HCT116 (cell line): ENCODE measurements around the gene SFPQ.

Experiments used
- CTCF ChIP-seq, 3 experiments: fragments of 200-600 bp in 1 of 3; sonication (generic) in 1 of 3; IDR thresholded peaks in 2 of 3; conservative IDR thresholded peaks in 1 of 3; 2 replicates each; pipeline ENCODE4 v1.5.1; 2012 to 2017; ENCODE audit warnings: low read depth in 2 of 3, low read length in 2 of 3, antibody characterized with exemption in 1 of 3, borderline replicate concordance in 1 of 3, control low read depth in 1 of 3, mild to moderate bottlenecking in 1 of 3, mixed read lengths in 1 of 3, mixed run types in 1 of 3, moderate library complexity in 1 of 3; ENCODE audit not compliant: insufficient read depth in 1 of 3
- EZH2 ChIP-seq: fragments of 200-600 bp; sonication (generic); IDR thresholded peaks from 2 replicates; pipeline ENCODE4 v1.6.1; 2017; ENCODE audit warnings: antibody characterized with exemption, mixed run types
- EZH2phosphoT487 ChIP-seq: fragments of 200-600 bp; IDR thresholded peaks from 2 replicates; pipeline ENCODE4 v1.6.1; 2018; ENCODE audit warnings: antibody characterized with exemption, borderline replicate concordance
- POLR2A ChIP-seq: IDR thresholded peaks from 2 replicates; pipeline ENCODE4 v1.7.0; 2011; ENCODE audit warnings: borderline replicate concordance; ENCODE audit not compliant: insufficient read depth, insufficient read length; ENCODE audit errors: extremely low read depth
- POLR2AphosphoS5 ChIP-seq: IDR thresholded peaks from 2 replicates; pipeline ENCODE4 v1.6.1; 2011; ENCODE audit warnings: mild to moderate bottlenecking, low read depth, low read length, moderate library complexity
- REST ChIP-seq: IDR thresholded peaks from 2 replicates; pipeline ENCODE4 v1.6.1; 2012; ENCODE audit warnings: low read depth
- YY1 ChIP-seq: IDR thresholded peaks from 2 replicates; pipeline ENCODE4 v1.6.1; 2011; ENCODE audit warnings: low read length, low read depth, moderate library complexity, mild to moderate bottlenecking; ENCODE audit not compliant: insufficient replicate concordance; ENCODE audit errors: extremely low read depth
- ZFX ChIP-seq: fragments of 450-650 bp; IDR thresholded peaks from 2 replicates; pipeline ENCODE4 v1.6.1; 2017
- ZNF274 ChIP-seq: fragments of 200-500 bp; sonication (Bioruptor generic); IDR thresholded peaks from 2 replicates; pipeline ENCODE4 v1.6.1; 2014; ENCODE audit warnings: mild to moderate bottlenecking, low read depth, low read length, inconsistent platforms

DNA sequence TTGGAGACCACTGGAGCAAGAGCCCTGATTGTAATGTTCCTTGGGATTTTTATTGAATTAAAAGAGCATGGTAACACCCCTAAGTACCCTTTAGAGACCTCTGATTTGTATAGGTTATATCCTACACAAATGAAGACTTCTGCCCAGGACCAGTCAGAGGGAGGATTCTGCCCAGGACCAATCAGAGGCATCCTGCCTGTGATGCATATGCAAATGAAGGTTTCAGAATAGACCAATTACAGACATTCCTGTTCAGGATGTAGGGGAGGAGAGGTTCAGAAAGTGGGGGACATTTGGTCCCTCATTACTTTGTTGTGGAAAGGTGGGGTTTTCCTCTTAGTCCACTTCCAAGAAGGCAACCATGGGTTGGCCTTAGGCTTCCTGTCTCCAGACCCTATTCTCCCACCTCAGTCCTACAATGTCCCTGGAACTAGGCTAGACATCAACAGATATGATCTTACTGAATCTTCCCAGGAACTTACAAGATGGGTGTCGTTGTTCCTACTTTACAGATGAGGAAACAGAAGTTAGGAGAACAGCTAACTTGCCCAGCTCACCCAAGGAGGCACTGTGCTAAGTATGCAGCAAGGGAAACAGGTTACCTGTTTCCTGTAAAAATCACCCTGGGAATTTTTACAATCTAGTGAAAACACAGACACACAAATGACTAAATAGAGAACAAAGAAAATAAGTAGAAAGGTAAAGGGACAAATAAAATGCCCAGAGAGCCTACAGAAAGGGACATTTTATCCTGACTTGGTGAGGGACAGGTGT is 36.8 kb upstream of the SFPQ start:
- TF ChIP-seq EZH2 (no peak), POLR2A (no peak), CTCF (IDR thresholded peaks at IDR 0.05 in 2 of 3, conservative IDR thresholded peaks at IDR 0.05 in 1 of 3; ENCODE audit: borderline replicate concordance in 1 of 3, insufficient read depth in 1 of 3, low read depth in 2 of 3, low read length in 2 of 3) (no peak), POLR2AphosphoS5 (no peak), EZH2phosphoT487 (no peak), YY1 (no peak), REST (no peak), ZFX (no peak), ZNF274 (no peak)
